Cardiac fibroblast (primary cell): ENCODE measurements around the gene RSRC1.

Source experiments
- DNase-seq, 2 donors: peaks; one replicate each; pipeline versions ENCODE4 v3.0.0 to v3.0.0-alpha.2; 2010; ENCODE audit warnings: low read depth in 2 of 2
- H3K4me3 ChIP-seq, 2 donors: replicated peaks in 1 of 2; 1 replicate in 1 of 2; 2 replicates in 1 of 2; pipeline ENCODE4 v1.5.1; 2011; ENCODE audit warnings: low read depth in 2 of 2, low read length in 2 of 2, mild to moderate bottlenecking in 2 of 2, moderate library complexity in 1 of 2
- CTCF ChIP-seq: IDR thresholded peaks from one replicate; pipeline ENCODE4 v1.5.1; 2011; ENCODE audit warnings: low read depth, mild to moderate bottlenecking, low read length, inconsistent platforms

The RSRC1 gene

DNA sequence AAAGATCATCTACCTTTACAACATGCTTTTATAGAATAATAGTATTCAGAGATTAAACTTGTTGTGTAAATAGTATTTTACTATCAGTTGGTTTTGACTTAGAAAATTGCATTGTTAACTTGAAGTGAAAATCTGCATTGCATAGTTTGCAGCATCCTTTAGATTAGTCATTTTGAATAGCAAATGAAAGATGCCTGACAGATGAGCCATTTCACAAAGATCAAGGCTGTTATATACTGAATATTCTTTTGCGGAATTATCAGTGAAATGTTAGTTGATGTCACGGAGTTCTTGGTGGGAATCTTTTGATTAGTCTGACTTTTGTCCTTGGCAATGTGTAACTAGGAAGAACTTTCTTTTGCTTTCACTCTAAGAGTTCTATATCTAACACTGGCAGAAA lies 24.5 kb downstream of the RSRC1 start:
- DNase-seq, result peak in 1 of 2 donors; percentile 19
- H3K4me3 ChIP-seq, result no peak overlapping the region
- TF ChIP-seq CTCF, result no peak

GRCh38 chr3:158140396-158140795 lies 30.5 kb downstream of the RSRC1 start:
- DNase-seq, result peak in 1 of 2 donors; percentile 28
- no peak for TF ChIP-seq CTCF
- H3K4me3 ChIP-seq, result no peak overlapping the region

GRCh38 chr3:158148218-158148617 lies 38.3 kb downstream of the RSRC1 start:
- DNase-seq, result no peak
- TF ChIP-seq CTCF, result no peak
- H3K4me3 ChIP-seq, result no peak overlapping the region

- no peak for TF ChIP-seq CTCF
- peak; percentile 69 to 85 for DNase-seq
- no peak overlapping the region for H3K4me3 ChIP-seq
These were observed 42.3 kb downstream of the RSRC1 start for GRCh38 chr3:158152186-158152585.

GRCh38 chr3:158158969-158159368 lies 49.1 kb downstream of the RSRC1 start:
- no peak for DNase-seq
- no peak for TF ChIP-seq CTCF
- H3K4me3 ChIP-seq, result no peak overlapping the region

- DNase-seq, result no peak
These were observed 49.8 kb downstream of the RSRC1 start for GRCh38 chr3:158159714-158160113.

More at GRCh38 chr3:158159714-158160113, 49.8 kb downstream of the RSRC1 start:
- TF ChIP-seq CTCF, result no peak
- no peak overlapping the region for H3K4me3 ChIP-seq
